Endothelial cell of hepatic sinusoid (primary cell): Measurements from ENCODE around the gene PMVK.
"Not testable (repeated sequence)": the region's sequence is repeated elsewhere in the genome, so short reads cannot be mapped to it uniquely, and the experiment has no call there.

Experiments used
- in situ Hi-C: cut with HindIII; loops from 2 replicates; pipeline ENCODE4 v1.10.0; 2017; ENCODE audit warnings: low sequenced_read_pairs

The PMVK gene

GRCh38 chr1:154936555-154937084, at the start of gene PMVK:
TSS of gene PMVK (minus strand) at chr1:154936719. CDS start at chr1:154936685, 34 bp downstream.
- in situ Hi-C loops: no loop called here

GRCh38 chr1:154983776-154984466, 47.4 kb upstream of the PMVK start:
- in situ Hi-C loops: no loop called here

DNA sequence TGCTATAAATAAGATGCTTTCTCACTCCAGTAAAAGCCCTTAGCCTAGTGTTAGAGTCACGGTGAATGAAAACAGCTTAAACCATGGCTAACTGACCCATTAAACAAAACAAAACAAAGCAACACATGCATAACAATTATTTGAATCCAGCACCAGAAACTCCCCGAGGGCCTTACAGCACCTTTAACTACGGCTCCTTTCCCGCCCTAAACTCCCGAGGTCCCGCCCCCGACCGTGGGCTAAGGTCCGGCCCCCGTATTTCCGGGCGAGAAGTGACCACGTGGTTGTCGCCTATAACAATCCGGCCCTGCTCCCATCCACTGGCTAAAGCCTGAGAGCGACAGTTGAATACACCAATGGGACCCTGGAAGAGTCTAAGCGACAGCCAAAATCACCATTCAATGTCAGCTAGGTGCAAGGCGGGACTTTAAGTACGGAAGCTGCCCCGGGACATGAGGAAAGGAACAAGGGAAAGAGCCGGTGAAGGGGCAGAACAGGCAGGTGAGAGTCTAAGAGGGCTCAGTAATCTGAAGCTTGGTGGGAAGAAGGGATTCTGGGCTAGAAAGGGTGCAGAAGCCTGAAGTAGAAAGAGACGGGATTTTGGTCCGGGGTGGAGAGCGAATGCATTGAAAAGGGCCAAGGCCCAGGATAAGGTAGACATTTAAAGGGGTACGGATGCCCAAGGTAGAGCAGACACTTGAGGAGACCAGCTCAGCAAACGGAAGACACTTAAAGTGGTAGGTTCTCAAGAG, 46.6 kb upstream of the PMVK start, which contains the start of gene FLAD1:
FLAD1 (plus strand) TSS at position 448 of the 752 bp plus-strand sequence. CDS start 351 bp downstream, outside the sequence.
- in situ Hi-C loops: no loop called here

GRCh38 chr1:154982341-154982740, 45.8 kb upstream of the PMVK start:
- in situ Hi-C loops: no loop called here

DNA sequence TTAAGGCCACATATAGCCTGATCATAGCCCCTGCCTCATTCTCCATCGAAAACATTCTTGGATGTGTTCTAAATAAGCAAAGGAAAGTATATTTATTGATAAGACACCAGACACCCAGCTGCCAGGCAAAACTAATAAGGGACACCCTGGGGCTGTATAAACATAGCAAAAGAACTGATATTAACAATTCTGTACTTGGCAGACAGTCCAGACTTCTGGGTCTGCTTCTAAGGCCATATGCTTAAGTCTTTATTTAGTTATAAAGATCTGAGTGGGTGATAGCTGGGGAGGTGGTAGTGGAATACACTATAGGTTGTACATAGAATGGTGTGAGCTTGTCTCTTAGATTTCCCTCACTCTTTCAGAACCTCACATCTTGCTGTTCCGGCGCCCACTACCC, 41.8 kb upstream of the PMVK start:
- in situ Hi-C loops: no loop called here

DNA sequence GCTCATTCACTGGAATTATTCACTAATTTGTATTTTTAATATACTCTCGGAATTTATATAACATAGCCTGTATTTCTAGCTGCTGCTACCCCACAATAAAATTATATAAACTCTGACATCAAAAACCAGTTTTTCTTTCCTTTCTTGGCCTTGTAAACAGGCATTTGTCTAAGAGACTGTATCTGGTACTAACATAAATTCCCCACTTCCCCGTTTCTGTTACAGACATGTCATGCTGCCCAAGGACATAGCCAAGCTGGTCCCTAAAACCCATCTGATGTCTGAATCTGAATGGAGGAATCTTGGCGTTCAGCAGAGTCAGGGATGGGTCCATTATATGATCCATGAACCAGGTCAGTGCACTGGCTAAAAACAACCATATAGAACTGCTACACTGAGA, 41.2 kb upstream of the PMVK start:
- in situ Hi-C loops: not testable (repeated sequence)

DNA sequence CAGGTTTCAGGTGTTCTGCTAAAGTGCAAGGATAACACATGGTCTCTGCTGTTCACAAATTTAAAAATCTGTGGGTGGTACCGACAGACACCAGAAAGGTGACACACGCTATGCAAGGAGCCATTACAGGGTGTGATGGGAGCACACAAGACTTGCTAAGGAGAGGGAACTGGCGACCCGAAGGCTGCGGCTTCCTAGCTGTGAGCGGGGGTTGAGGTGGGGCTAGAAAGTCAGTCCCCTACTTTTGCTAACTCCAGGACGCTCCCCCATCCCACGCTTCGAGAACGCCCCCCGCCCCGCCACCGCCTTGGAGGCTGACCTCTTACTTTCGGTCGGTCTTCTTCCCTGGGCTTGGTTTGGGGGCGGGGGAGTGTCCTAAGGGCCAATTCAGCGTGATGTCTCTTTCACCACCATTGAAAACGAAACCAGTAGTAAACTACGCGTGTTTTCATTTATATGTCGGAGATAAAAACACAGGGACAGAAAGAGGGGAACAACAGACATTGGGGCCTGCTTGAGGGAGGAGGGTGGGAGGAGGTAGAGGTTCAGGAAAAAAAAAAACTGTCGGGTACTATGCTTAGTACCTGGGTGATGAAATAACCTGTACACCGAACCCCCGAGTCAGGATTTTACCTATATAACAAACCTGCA, 39.0 kb upstream of the PMVK start:
- in situ Hi-C loops: no loop called here

GRCh38 chr1:154974808-154975408, 38.4 kb upstream of the PMVK start:
- in situ Hi-C loops: no loop called here

GRCh38 chr1:154974102-154974807, 37.7 kb upstream of the PMVK start, which contains the start of gene CKS1B:
TSS of gene CKS1B (plus strand) at chr1:154974681. CDS start at chr1:154974746, 65 bp downstream.
- in situ Hi-C loops: no loop called here

DNA sequence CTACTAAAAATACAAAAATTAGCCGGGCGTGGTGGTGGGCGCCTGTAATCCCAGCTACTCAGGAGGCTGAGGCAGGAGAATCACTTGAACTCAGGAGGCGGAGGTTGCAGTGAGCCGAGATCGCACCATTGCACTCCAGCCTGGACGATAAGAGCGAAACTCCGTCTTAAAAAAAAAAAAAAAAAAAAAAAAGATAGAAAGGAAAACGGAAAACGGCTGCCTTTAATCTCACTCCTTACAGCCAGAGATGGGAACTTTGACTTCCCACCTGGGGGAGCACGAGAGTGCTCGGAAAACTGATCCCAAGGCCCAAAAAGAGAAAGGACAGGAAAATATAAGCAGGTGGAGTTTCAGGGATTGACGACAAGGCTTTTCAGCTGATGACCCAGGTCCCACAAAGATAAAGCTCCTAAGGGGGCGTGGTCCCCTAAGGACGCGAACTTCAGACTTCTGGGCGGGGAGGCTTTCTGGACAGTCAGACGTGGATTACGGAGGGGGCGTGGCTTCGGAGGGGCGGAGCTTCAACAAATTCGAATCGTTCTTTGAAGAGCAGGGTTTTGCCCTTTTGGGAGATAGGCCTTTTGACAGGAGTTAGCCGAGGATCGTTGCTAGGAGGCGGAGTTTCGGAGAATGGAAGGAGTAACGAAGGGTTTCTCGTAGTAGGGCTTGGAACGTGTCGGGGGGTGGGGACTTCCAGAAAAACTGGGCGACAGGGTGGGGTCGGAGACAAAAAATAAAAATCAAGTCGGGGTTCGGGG, 37.0 kb upstream of the PMVK start:
- in situ Hi-C loops: no loop called here

DNA sequence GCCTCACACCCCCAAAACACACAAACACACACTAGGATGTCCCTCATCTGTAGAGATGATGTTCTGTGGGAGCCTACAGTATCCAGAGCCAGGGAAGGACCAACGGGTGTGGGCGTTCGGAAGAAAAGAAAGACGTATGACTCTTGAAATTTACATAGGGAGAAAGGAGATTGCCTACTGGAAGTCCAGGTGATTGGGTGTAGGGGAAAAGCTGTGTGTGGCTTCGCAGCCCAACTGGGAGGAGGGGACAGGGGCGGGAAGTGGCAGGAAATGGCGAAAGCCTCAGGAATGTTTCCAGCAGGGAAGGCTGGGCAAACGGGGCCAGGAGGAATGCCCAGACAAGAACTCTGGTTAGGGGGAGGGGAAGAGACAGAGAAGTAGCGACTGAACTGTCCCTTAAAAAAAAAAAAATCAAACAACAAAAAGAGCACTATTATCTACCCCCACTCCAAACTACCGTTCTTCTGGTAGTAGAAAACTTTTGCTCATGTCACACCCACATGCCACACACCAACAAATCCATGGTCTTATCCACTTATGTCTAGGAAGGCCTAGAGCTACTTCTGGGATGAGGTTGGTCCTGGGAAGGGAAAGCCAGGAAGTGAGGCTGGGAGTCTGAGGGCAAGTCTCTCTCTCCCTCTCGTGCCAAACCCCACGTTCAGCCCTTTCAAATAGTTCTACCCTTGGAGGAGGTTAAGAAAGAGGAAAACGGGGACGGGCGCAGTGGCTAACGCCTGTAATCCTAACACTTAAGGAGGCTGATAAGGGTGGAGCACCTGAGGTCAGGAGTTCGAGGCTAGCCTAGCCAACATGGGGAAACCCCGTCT, 36.2 kb upstream of the PMVK start:
- in situ Hi-C loops: no loop called here

DNA sequence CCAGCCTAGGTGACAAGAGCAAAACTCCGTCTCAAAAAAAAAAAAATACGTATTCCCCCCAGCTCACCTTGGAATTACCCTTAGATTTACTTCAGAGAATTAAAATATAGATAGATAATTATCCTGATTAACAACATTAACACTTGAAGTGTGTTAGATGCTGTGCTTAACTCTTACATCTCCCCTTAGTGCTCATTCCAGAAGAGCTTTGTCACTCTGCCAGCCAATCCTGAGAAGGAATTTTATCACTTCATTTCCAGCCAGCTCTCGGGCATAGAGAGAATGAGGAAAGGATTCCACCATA, 35.6 kb upstream of the PMVK start:
- in situ Hi-C loops: no loop called here

DNA sequence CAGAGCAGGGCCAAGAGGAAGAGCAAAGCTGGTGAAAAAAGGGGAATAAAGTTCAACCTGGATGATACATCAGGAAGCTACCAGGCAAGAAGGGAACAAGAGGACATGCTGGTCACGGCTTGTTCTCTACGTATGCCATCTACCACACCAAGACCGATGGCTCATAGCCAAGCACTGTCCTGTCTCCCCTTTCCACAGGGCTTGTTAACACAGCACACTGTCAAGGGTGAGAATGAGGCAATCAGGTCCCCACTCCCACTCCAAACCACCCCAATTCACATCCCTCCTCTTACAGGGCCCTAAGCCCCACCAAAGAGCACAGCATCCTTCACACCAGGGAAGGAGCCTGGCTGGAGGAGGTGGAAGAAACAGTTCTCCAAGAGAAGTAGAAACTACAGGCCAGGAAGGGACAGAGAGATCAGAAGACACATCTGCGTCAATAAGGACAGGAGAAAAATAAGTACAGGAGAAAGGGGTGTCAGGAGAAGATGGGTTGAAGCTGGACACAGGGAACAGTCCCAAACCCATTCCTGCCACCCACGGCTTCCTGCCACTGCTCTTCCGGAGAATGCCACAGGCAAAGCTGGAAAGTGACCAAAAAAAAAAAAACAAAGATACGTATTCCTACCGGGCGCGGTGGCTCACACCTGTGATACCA, 35.0 kb upstream of the PMVK start:
- in situ Hi-C loops: no loop called here

DNA sequence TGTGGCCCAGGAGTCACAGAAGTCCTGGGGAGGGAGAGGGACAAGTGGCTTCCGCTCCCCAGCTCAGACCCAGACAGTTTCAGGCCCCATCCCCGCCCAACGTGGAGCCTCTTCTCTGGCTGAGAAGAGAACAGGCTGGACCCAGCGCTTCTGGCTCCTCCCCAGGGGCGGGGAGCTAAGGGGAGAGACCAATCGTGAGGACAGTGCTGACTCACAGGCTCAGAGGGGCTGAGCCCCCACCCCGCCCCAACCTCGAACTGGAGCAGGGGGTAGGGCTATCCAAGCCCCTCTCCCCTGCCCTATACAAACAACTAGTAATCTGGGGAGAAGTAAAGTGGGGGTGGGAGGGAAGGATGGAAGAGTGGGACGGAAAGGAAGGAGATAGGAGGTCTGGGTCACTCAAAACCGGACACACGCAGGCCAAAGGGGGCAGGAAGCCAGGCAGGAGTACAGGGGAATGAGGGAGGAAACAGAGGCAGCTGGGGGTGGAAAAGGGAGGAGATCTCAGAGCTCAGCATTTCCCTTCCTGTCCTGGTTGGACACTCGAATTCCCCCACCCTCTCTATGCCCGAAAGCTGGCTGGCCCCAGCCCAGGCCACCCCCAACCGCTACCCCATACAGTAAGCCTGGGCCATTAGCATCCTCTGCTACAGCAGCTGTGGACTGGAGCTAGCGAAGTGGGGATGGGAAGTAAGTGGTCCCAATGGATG, 34.3 kb upstream of the PMVK start, which contains the start of gene SHC1:
SHC1 (minus strand) TSS at position 117 of the 710 bp plus-strand sequence. CDS start 221 bp downstream, outside the sequence.
- in situ Hi-C loops: no loop called here

DNA sequence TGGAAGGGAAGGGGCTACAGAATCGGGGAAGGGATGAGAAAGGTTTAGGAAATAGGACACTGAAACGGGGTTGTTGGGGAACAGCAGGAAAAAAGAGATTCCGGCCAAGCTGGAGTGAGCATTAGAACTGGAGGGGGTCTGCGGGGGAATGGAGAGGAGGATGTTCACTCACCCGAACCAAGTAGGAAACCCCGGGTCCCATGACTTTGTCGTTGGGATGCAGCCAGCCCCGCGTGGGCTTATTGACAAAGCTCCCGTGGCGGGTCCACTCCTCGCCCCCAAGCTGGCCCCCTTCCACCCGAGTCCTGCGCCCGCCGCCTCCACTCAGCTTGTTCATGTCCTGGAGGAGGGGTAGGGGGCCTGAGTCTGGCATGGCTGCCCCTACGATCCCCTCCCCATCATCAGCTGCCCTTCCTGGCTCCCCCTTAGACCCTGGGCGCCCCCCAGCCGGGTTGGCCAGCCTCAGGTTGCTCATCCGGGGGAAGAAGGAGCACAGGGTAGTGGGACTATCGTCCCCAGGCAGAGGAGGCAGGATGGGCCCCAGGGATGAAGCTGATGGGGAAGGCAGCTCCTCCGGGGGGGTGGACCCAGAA, 33.4 kb upstream of the PMVK start:
- in situ Hi-C loops: no loop called here

DNA sequence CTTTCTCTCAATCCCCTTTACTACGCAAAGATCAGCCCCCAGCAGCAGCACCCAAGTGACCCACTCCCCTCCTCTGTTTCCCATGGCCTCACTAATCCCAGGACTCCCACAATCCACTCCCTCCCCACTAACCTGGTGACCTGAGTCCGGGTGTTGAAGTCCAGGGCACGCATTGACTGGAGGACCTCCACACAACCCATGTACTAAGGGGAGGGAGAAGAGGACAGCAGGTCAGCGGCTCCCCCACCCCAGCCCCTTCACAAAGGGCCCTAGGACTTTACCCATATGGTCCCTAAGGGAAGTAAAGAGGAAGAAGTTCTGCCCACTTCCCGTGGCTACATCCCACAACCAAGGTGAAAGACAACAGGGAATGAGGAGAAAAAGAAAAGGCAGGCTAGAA, 32.7 kb upstream of the PMVK start:
- in situ Hi-C loops: no loop called here

DNA sequence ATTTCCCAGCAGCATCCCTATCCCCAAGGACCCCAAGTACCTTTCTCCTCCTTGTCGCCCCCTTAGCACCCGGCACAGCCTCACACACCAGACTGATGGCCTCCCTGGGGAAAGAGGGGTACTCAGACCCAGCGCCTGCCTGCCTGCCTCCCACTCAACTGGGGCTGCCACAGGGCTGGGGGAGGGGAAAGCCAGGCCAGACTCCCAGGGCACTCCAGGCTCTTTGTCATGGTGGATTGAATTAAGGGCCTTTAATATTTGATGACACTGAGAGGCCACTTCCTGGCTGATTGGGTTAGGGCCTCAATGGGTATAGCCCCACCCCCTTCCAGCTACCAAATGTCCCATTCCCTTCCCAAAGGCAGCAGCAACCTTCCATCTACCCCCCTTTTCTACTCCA, 32.2 kb upstream of the PMVK start:
- in situ Hi-C loops: no loop called here
